WTC11 (cell line): ENCODE measurements around the gene RABIF. TPM values are rescaled to one million over a fixed set of nuclear protein-coding genes. Genes with fewer than 3 reads are reported as not detected.

Experiments used
- ATAC-seq: fragments of 200-7000 bp; cut with Tn5 transposase; 2 replicates; pipeline ENCODE4 v1.10.0; 2021; ENCODE audit warnings: mild to moderate bottlenecking, moderate library complexity
- CTCF ChIA-PET: fragments of 300-600 bp; sonication (Branson Sonifier 250); formaldehyde crosslinking; loops from one replicate; lab custom pipeline; 2021; ENCODE audit warnings: antibody characterized with exemption; lab: Charles Lee
- POLR2A ChIA-PET: fragments of 350-600 bp; sonication (Branson Sonifier 250); formaldehyde crosslinking; loops from one replicate; lab custom pipeline; 2021; ENCODE audit warnings: antibody characterized with exemption; lab: Charles Lee
- DNase-seq: peaks from one replicate; pipeline ENCODE4 v3.0.0; 2021; ENCODE audit warnings: low spot score
- H3K27ac Mint-ChIP-seq: 2 replicates; pipeline ENCODE4 v1.8.0; 2021; ENCODE audit warnings: mixed read lengths
- H3K27me3 Mint-ChIP-seq: 2 replicates; pipeline ENCODE4 v1.8.0; 2021; ENCODE audit warnings: low read depth, mild to moderate bottlenecking, moderate library complexity, mixed read lengths
- H3K36me3 Mint-ChIP-seq: 2 replicates; pipeline ENCODE4 v1.8.0; 2021; ENCODE audit warnings: mixed read lengths
- H3K4me1 Mint-ChIP-seq: 2 replicates; pipeline ENCODE4 v1.8.0; 2022; ENCODE audit warnings: mixed read lengths
- H3K4me3 Mint-ChIP-seq: 2 replicates; pipeline ENCODE4 v1.8.0; 2021; ENCODE audit warnings: mild to moderate bottlenecking, moderate library complexity, mixed read lengths
- H3K9me3 Mint-ChIP-seq: 2 replicates; pipeline ENCODE4 v1.8.0; 2021; ENCODE audit warnings: mixed read lengths
- ATF1 ChIP-seq: sonication (generic); formaldehyde crosslinking; IDR thresholded peaks from 2 replicates; pipeline ENCODE4 v1.8.1; 2023; ENCODE audit warnings: mild to moderate bottlenecking, moderate library complexity, missing genetic modification reagents
- GRHL2 ChIP-seq: fragments of 250-450 bp; sonication (Bioruptor Pico); IDR thresholded peaks from 2 replicates; pipeline ENCODE4 v1.8.0; 2022; ENCODE audit warnings: mild to moderate bottlenecking, moderate library complexity; ENCODE audit not compliant: insufficient replicate concordance, severe bottlenecking
- HMGA2 ChIP-seq: fragments of 250-450 bp; sonication (Bioruptor Pico); IDR thresholded peaks from 2 replicates; pipeline ENCODE4 v1.4.0; 2021; ENCODE audit warnings: mild to moderate bottlenecking, moderate library complexity
- MXD4 ChIP-seq: fragments of 250-450 bp; sonication (Bioruptor Pico); IDR thresholded peaks from 2 replicates; pipeline ENCODE4 v1.8.0; 2021; ENCODE audit warnings: mild to moderate bottlenecking, moderate library complexity, borderline replicate concordance
- SMAD4 ChIP-seq: sonication (generic); formaldehyde crosslinking; IDR thresholded peaks from 2 replicates; pipeline ENCODE4 v1.8.0; 2022; ENCODE audit warnings: mild to moderate bottlenecking, missing genetic modification reagents
- ZBTB21 ChIP-seq: sonication (generic); formaldehyde crosslinking; IDR thresholded peaks from 2 replicates; pipeline ENCODE4 v1.8.1; 2023; ENCODE audit warnings: mild to moderate bottlenecking, missing genetic modification reagents, borderline replicate concordance
- ZNF219 ChIP-seq: sonication (generic); formaldehyde crosslinking; IDR thresholded peaks from 2 replicates; pipeline ENCODE4 v1.8.0; 2023; ENCODE audit warnings: missing genetic modification reagents, mild to moderate bottlenecking, borderline replicate concordance
- total RNA-seq: library from RNA; stranded (reverse); gene quantifications from 3 replicates; pipeline ENCODE4 v1.2.3, GENCODE V29; 2021
- TF ChIP-seq, protein P1 (sequence below): sonication (generic); formaldehyde crosslinking; IDR thresholded peaks from 2 replicates; pipeline ENCODE4 v1.8.1; 2023; ENCODE audit warnings: mild to moderate bottlenecking, missing genetic modification reagents
- TF ChIP-seq, protein P2 (sequence below): sonication (generic); formaldehyde crosslinking; IDR thresholded peaks from 2 replicates; pipeline ENCODE4 v1.8.0; 2022; ENCODE audit warnings: missing genetic modification reagents
- TF ChIP-seq, protein P3 (sequence below): fragments of 250-450 bp; sonication (Bioruptor Pico); IDR thresholded peaks from 2 replicates; pipeline ENCODE4 v1.9.0; 2021; ENCODE audit warnings: mild to moderate bottlenecking
- TF ChIP-seq, protein P4 (sequence below): fragments of 250-450 bp; sonication (Bioruptor Pico); IDR thresholded peaks from 2 replicates; pipeline ENCODE4 v1.8.0; 2021; ENCODE audit warnings: mild to moderate bottlenecking

Gene RABIF
- total RNA-seq, 1 experiment from 2014 or later: 6.6 TPM

DNA sequence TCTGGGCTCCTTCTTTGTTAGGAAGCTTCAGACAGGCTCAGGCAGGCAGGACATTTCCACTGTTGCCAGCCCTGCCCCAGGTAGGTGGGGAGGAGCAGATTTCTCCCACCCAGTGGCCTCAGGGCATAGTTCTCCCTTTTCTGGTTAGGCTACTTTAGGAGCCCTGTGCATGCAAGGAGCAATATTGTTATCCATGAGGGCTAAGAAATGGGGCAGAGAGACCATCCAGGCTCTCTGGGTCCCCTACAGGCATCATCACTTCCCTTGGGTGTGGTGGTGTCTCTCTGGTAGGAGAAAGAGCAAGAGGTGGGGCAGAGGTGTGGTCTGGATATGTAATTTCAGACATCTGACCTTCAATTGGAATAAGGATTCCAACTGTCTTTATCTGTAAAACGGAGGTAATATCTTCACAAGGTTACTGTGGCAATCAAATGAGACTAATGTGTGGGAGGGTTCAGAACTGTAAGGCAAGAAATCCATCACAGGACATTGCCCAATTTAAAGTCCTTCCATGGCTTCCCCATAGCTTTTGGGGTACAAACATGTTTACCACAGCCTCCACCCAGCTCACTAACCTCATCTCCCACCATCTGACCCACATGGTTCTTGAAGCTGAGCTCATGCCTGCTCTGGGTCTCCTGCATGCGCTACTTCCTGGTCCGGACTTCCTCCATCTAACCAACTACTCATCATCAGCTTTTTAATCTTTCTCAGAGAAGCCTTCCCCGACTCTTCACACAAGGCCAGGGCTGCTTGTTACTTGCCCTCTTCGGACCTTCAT lies 52.1 kb downstream of the RABIF start:
- Mint-ChIP-seq H3K36me3 (no peaks in the 10 kb centered on the region), H3K27me3 (no peaks in the 10 kb centered on the region), H3K9me3 (no peaks in the 10 kb centered on the region), H3K4me3 (no peak overlapping the region), H3K4me1 (peaks cover 25% of the 10 kb centered on the region)
- DNase-seq: no peak
- no peak for TF ChIP-seq ZNF219 (CRISPR knock-in tag)
- TF ChIP-seq, protein P1, sequence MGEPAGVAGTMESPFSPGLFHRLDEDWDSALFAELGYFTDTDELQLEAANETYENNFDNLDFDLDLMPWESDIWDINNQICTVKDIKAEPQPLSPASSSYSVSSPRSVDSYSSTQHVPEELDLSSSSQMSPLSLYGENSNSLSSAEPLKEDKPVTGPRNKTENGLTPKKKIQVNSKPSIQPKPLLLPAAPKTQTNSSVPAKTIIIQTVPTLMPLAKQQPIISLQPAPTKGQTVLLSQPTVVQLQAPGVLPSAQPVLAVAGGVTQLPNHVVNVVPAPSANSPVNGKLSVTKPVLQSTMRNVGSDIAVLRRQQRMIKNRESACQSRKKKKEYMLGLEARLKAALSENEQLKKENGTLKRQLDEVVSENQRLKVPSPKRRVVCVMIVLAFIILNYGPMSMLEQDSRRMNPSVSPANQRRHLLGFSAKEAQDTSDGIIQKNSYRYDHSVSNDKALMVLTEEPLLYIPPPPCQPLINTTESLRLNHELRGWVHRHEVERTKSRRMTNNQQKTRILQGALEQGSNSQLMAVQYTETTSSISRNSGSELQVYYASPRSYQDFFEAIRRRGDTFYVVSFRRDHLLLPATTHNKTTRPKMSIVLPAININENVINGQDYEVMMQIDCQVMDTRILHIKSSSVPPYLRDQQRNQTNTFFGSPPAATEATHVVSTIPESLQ (CRISPR knock-in tag): no peak
- TF ChIP-seq, protein P2, sequence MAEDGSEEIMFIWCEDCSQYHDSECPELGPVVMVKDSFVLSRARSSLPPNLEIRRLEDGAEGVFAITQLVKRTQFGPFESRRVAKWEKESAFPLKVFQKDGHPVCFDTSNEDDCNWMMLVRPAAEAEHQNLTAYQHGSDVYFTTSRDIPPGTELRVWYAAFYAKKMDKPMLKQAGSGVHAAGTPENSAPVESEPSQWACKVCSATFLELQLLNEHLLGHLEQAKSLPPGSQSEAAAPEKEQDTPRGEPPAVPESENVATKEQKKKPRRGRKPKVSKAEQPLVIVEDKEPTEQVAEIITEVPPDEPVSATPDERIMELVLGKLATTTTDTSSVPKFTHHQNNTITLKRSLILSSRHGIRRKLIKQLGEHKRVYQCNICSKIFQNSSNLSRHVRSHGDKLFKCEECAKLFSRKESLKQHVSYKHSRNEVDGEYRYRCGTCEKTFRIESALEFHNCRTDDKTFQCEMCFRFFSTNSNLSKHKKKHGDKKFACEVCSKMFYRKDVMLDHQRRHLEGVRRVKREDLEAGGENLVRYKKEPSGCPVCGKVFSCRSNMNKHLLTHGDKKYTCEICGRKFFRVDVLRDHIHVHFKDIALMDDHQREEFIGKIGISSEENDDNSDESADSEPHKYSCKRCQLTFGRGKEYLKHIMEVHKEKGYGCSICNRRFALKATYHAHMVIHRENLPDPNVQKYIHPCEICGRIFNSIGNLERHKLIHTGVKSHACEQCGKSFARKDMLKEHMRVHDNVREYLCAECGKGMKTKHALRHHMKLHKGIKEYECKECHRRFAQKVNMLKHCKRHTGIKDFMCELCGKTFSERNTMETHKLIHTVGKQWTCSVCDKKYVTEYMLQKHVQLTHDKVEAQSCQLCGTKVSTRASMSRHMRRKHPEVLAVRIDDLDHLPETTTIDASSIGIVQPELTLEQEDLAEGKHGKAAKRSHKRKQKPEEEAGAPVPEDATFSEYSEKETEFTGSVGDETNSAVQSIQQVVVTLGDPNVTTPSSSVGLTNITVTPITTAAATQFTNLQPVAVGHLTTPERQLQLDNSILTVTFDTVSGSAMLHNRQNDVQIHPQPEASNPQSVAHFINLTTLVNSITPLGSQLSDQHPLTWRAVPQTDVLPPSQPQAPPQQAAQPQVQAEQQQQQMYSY (CRISPR knock-in tag): 0 out of 2 replicates have a peak, but pooled peaks have one; percentile 25
- TF ChIP-seq, all 79 proteins: peak for 1
- no peak for ATAC-seq
- POLR2A ChIA-PET: no interaction called here
- H3K27ac Mint-ChIP-seq: no peak overlapping the region
- CTCF ChIA-PET: no interaction called here

- H3K9me3 Mint-ChIP-seq: no peaks in the 10 kb centered on the region
- TF ChIP-seq ATF1: no peak
- TF ChIP-seq, protein P3, sequence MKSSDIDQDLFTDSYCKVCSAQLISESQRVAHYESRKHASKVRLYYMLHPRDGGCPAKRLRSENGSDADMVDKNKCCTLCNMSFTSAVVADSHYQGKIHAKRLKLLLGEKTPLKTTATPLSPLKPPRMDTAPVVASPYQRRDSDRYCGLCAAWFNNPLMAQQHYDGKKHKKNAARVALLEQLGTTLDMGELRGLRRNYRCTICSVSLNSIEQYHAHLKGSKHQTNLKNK (CRISPR knock-in tag): no peak
- TF ChIP-seq, protein P2 (CRISPR knock-in tag): 0 out of 2 replicates have a peak, but pooled peaks have one; percentile 13
- ATAC-seq: peak; percentile 74
- H3K36me3 Mint-ChIP-seq: no peaks in the 10 kb centered on the region
- H3K27me3 Mint-ChIP-seq: no peaks in the 10 kb centered on the region
- ChIA-PET CTCF (interaction anchor here (0.9 to 1.2 kb wide), 3 partner anchors 25 to 1596 kb away, joined by 3 to 4 read pairs (median 4); partner anchors contain the start of gene CYB5R1), POLR2A (interaction anchor here (1.1 to 1.4 kb wide), 2 partner anchors 21 to 28 kb away, joined by 3 read pairs; partner anchors contain the start of gene KDM5B)
- H3K4me1 Mint-ChIP-seq: peaks cover 25% of the 10 kb centered on the region
- DNase-seq: no peak
- H3K4me3 Mint-ChIP-seq: no peak overlapping the region
- H3K27ac Mint-ChIP-seq: peak overlapping the region; percentile 15; the same call in 1 of the 2 replicates
Observed at GRCh38 chr1:202835548-202836072, 53.3 kb downstream of the RABIF start.

GRCh38 chr1:202834771-202835547 lies 54.0 kb downstream of the RABIF start:
- Mint-ChIP-seq H3K4me3 (no peak overlapping the region), H3K27ac (no peak overlapping the region; the same call in 1 of the 2 replicates), H3K9me3 (no peaks in the 10 kb centered on the region), H3K4me1 (peaks cover 25% of the 10 kb centered on the region), H3K36me3 (no peaks in the 10 kb centered on the region), H3K27me3 (no peaks in the 10 kb centered on the region)
- no peak for DNase-seq
- peak; percentile 29 for ATAC-seq
- CTCF ChIA-PET: interaction anchor here (0.9 to 1.2 kb wide), 3 partner anchors 115 to 1596 kb away, joined by 4 read pairs; partner anchors contain the start of gene CYB5R1
- POLR2A ChIA-PET: interaction anchor here (1.1 to 1.4 kb wide), 2 partner anchors 20 to 27 kb away, joined by 3 read pairs; partner anchors contain the start of gene KDM5B
- TF ChIP-seq ZBTB21 (CRISPR knock-in tag) (no peak), SMAD4 (CRISPR knock-in tag) (no peak), GRHL2 (CRISPR knock-in tag) (no peak), MXD4 (CRISPR knock-in tag) (no peak), HMGA2 (CRISPR knock-in tag) (no peak)
- TF ChIP-seq, protein P1 (CRISPR knock-in tag): no peak
- TF ChIP-seq, protein P4, sequence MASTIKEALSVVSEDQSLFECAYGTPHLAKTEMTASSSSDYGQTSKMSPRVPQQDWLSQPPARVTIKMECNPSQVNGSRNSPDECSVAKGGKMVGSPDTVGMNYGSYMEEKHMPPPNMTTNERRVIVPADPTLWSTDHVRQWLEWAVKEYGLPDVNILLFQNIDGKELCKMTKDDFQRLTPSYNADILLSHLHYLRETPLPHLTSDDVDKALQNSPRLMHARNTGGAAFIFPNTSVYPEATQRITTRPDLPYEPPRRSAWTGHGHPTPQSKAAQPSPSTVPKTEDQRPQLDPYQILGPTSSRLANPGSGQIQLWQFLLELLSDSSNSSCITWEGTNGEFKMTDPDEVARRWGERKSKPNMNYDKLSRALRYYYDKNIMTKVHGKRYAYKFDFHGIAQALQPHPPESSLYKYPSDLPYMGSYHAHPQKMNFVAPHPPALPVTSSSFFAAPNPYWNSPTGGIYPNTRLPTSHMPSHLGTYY (CRISPR knock-in tag): no peak
